NCI-H2107 treated with DMSO at 0.1 percent for 48 hours (cell line): ENCODE measurements around the gene RAB4A.
"Not testable (repeated sequence)": the region's sequence is repeated elsewhere in the genome, so short reads cannot be mapped to it uniquely, and the experiment has no call there.

Source experiments
- DNase-seq: peaks from one replicate; lab custom pipeline; 2025; ENCODE audit not compliant: unreplicated experiment; lab: John Stamatoyannopoulos, UW

The RAB4A gene

DNA sequence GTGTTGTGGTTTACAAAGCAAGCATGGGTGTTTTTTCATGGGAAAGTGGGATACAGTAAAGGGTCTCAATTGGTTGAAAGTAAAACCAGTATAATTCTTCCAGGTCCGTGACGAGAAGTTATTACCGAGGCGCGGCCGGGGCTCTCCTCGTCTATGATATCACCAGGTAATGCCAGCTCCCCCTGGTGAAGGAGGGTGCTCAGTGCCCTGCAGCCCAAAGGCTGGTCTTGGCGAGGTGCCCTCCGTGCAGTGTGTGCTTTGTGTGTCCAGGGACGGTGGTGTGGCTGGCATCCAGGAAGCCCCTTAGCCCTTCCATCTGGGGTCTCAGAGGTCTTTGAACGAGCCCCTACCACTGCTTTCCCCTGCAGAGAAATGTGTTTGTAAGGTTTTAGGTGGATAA, 24.8 kb downstream of the RAB4A start:
- no peak for DNase-seq

DNA sequence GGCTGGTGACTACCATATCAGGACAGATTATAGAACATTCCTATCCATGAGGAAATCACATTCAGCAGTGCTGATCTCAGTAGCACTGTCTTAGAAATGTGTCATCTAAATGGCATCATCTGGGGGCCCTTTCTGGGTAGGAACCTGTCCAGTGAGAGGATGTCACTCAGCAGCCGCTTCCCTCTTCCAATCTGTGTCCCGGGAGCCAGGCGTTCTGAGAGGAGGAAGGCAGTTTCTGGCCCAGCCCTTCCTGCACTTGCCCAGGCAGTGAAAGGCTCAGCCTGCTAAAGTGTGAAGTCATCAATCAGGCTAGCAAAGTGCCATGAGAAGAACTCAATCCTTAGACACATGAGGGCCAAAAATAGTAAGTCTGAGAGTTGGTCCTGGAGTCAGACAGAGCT, 25.6 kb downstream of the RAB4A start:
- DNase-seq, result no peak

- no peak for DNase-seq
Observed at GRCh38 chr1:229297746-229298145, 26.8 kb downstream of the RAB4A start.

DNA sequence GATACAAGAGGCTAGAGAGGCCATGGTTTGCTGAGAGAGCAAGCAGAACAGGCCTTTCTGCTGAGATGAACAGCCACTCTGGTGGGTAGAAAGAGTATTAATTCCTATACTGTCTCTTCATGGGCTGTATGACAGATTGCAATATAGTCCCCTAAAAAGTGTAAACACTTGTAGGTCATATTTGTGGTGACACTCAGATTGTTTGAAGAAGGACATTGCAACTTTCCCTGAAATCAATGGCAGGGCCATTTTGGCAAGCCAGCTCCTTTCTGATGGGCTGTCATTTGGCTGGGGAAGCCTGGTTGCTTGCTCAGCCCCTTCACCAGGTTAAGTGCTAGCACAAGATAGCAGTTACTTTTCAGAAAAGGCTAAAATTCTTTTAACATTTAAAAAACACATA, 27.5 kb downstream of the RAB4A start:
- DNase-seq, result no peak

DNA sequence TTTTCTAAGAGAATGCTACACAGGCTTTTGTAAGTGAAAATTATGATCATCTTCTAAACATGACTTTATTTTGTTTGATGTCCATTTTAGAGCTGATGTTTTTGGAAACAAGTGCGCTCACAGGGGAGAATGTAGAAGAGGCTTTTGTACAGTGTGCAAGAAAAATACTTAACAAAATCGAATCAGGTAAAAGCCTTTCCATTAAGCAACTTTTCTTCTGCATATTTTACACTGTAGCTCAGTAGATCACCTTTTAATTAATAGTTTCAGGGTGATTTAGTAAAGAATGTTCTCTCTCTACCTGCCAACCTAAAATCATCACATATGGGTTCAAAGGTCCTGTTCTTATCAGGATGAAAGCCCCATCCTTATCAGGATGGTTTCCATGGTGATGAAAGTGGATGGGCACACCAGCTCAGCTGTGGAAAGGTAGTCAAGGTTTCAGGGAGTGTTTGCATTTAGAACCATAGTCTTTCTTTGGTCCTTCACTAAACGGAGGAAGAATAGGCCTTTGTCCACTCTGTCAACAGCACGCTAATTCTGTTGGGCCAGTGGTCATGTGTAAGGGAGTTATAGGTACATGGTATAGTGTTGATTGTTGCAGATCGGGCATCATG, 28.1 kb downstream of the RAB4A start:
- no peak for DNase-seq

DNA sequence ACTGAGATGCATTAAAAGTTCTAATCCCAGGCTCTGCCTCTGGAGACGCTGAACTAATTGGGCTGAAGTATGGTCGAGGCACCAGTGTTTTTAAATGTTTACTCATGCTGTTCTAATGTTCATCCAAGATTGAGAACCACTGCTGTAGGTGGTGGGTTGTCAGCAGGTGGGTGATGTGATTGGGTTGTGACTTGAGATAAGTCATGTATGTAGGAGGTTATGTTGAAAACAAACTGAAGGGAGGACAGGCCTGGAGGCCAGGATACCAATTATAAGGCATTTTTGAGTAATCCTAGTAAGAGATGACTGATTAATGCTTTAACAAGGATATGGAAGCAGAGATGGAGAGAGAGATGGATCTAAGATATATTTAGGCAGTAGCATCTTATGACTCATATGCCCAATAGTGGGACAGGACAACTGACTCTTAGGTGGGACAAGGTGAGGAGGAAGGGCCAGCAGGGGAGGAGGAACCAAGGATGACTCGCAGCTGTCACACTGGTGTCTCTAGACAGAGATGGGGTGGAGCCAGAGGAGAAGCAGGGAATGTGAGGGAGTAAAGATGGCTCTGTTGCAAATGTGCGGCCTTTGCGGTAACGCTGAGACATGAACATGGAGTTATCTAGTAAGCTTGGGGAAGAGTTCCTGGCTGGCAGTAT, 29.3 kb downstream of the RAB4A start:
- DNase-seq, result no peak

DNA sequence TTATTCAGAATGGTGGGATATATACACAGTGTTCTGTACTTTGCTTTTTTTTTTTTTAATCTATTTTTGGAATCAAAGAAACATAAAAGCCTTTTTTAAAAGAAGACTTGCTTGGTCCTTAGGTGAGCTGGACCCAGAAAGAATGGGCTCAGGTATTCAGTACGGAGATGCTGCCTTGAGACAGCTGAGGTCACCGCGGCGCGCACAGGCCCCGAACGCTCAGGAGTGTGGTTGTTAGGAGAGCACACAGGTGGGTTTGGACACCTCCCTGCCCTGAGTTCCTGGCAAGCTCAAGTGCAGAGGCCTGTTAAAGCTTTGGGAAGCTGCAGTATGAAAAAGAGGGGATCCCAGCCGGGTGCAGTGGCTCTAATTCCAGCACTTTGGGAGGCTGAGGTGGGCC, 31.8 kb downstream of the RAB4A start:
- no peak for DNase-seq

- DNase-seq, result no peak
Observed at GRCh38 chr1:229303855-229304254, 32.9 kb downstream of the RAB4A start.

DNA sequence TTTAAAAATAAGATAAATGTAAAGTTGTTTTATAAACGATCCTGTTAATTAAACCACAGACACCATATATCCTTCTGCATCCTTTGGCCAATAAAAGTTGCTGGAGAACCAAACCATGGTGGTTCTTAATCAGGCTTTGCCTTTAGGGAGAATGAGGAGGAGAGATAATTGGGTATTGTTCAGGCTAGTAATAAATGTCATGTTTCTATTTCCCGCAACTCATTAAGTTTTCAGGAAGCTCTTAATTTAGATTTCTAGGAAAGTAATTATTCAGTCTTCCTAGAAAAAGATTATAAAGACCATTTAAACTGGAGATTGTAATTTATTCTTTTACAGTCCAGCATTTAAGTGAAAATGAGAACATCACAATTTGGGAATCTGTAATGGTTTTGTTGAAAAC, 34.5 kb downstream of the RAB4A start:
- DNase-seq, result no peak

DNA sequence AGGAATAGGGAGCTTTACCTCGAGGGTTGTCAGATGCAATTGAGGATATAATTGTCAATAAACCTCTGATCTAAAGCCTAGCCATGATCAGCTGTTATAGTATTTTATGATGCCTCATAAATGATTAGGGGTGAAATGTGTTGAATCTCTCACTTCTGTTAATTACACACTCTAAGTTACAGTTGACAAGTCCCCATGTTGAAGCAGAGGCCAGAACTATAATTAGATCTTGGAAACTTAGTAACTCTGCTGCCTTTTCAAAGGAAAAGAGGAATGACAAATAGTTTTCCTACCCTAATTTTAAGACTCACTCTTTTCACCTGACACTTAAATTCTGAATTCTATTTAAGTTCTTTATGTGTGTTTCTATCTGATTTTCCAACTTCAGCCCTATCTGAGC, 38.2 kb downstream of the RAB4A start:
- no peak for DNase-seq

DNA sequence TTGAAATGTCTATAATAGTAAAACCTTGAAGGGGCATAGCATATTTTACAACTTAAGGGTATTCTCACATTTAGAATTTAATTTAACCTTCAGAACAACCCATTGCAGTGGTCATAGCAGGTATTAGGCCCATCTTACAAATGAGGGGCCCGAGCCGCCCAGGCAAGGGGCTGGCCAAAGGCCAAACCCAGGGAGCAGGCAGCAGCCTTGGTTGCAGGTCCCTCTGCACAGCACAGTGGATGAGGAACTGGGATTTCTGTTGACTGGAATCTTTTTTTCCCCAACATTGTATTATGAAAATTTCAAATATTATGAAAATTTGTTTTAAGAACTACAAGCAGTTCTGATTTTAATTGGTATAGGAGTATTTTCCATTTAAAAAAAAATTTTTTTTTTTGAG, 38.8 kb downstream of the RAB4A start:
- no peak for DNase-seq

- DNase-seq, result no peak
Observed at GRCh38 chr1:229310833-229311232, 39.9 kb downstream of the RAB4A start.

GRCh38 chr1:229316166-229316565, 45.3 kb downstream of the RAB4A start:
- DNase-seq, result no peak

GRCh38 chr1:229318056-229318455, 47.1 kb downstream of the RAB4A start:
- DNase-seq, result no peak

GRCh38 chr1:229319487-229319886, 48.6 kb downstream of the RAB4A start:
- DNase-seq, result no peak

- DNase-seq, result no peak
Observed at GRCh38 chr1:229323201-229323600, 52.3 kb downstream of the RAB4A start.

GRCh38 chr1:229323885-229324553, 53.1 kb downstream of the RAB4A start:
- DNase-seq, result no peak

DNA sequence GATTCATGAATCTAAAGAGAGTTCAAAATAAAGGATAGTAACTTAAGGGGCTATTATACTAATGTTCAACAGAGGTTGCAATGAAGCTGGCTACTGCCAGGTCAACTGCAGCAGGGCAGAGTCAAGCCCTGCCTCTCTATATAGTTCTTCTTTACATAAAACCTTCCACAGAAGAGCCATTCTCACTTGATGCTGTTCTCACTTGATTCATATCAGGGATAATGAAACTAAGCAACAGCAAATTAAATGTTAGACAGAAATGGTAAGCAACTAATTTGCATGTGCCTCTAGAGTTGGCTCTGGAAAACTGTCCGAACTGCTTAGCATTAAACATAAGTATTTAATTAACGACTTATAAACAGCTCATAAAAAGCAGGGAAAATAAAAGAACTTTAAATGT, 54.5 kb downstream of the RAB4A start:
- no peak for DNase-seq

GRCh38 chr1:229325853-229326487, 55.1 kb downstream of the RAB4A start:
- DNase-seq, result no peak

- DNase-seq, result no peak
Observed at GRCh38 chr1:229326601-229327000, 55.7 kb downstream of the RAB4A start.

GRCh38 chr1:229327765-229328164, 56.9 kb downstream of the RAB4A start:
- not testable (repeated sequence) for DNase-seq
